HG02943 (cell line): ENCODE measurements around the gene FNDC8.
"Not testable (repeated sequence)": the region's sequence is repeated elsewhere in the genome, so short reads cannot be mapped to it uniquely, and the experiment has no call there.

ENCODE experiments used
- ATAC-seq: cut with Tn5 transposase; IDR thresholded peaks from one replicate; pipeline ENCODE4 v1.9.1; 2021; ENCODE audit warnings: mild to moderate bottlenecking, low read depth, moderate library complexity; ENCODE audit not compliant: unreplicated experiment

Gene FNDC8

DNA sequence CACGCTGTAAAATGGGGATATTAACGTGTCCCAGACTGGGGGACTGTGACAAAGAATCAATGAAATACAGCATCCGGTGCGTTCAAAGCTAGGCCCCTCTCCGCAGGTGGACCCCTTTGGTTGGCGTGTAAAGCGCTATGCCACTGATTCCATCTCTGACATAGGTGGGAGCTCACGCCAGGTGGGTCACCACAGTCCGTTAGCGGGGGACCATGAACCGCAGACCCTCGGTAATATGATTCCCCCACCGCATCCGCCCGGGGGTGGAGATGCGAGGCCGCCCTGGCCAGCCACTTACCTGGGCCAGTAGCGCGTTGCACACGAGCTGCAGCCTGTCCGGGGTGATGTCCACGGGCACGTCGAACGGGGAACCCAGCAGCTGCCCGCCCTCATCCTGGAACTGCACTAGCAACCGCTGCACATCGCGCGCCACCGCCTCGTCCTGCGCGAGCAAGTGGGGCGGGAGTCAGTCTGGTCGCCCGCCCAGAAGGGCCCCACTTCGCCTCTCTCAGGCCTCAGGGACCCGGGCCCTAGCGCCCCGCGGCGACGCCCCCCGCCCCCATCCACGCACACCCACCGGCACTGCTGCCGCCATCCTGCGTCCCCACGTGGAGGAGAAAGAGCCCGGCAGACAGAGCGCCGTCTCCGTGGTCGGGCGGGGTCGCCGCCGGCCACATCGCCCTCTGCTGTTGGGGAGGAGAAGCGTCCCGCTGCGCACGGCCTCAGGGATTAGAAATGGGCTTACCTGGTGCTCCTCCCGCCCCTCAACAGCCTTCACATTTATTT lies 20.5 kb downstream of the FNDC8 start, which contains the start of gene NLE1:
Gene NLE1 (minus strand): TSS at position 623 of the 786 bp plus-strand sequence. CDS start 28 bp downstream, at position 595.
- ATAC-seq = no peak

DNA sequence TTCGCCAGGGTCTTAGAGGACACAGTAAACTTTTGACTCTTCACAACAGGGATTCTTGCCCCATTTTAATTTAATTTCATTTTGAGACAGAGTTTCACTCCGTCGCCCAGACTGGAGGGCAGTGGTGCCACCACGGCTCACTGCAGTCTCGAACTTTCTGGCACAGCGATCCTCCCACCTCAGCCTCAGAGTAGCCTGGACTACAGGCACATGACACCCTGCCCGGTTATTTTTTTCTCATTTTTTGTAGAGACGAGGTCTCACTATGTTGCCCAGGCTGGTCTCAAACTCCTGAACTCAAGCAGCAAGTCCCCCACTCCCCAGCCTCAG lies 21.0 kb downstream of the FNDC8 start:
- ATAC-seq = no peak

DNA sequence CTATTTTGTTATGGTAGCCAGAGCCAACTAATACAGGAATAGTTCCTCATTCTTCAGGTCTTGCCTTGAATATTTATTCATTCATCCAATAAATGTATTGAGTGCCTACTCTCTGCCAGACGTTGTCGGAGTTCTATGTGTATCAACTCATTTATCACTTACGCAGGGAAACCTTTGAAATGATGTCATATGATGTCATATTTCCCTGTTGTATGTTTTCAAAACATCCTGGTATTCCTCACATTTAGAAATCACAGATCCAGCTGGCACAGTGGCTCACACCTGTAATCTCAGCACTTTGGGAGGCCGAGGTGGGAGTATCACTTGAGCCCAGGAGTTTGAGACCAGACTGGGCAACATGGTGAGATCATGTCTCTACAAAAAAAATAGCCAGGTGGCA lies 23.4 kb downstream of the FNDC8 start:
- no peak for ATAC-seq

DNA sequence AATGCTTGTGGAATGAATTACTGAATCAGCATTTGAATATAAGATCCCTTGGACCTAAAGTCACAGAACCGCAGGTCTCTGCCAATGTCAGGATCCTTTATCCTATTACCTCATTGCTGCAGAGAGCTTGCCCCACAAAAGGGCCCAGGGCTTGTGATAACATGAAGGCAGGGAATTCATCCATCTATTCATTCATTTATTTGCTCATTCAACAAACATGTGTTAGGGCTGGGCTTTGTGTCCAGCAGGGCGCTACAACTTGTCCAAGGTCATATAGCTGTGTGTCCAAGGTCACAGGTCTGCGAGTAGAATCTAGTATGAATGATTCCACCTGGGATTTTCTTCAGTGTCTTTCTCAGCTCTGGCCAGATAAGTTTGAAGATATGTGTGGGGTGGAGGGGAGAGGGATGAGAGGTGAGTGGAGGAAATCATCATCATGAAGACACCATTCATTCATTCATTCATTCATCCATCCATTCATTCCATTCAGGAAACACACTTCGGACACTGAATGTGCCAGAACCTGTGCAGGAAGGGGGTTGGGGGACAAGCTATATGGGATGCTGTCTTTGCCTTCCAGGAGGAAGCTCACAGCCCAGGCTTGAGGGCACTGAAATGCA lies 24.9 kb downstream of the FNDC8 start:
- ATAC-seq = no peak

DNA sequence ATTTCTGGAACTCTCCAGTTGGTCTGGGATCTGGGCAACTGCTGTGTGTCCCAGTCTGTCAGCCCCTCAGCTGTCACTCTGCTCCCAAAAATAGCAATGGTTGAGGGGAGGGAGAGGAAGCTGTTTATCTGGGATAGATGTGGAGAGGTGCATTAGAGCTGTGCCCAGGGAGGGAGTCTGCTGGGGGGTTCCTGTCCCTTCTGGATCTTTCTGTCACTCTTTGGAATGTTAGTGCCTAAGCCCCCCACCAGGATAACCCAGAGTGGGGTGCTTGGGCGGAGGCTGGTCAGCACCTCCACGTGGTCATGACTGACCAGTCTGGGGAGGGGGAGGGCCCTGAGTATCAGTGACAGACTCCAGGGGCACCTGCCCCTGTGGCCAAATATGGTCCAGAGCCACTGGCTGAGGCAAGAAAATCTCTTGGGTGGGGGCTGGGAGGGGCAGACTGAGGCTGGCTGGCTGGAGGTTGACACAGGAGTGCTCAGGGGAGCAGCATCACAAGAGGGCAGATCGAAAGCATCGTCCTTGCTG lies 26.0 kb downstream of the FNDC8 start, which contains the start of gene UNC45B:
Gene UNC45B (plus strand): TSS at position 443 of the 531 bp plus-strand sequence. CDS start 447 bp downstream, outside the sequence.
- ATAC-seq = no peak

DNA sequence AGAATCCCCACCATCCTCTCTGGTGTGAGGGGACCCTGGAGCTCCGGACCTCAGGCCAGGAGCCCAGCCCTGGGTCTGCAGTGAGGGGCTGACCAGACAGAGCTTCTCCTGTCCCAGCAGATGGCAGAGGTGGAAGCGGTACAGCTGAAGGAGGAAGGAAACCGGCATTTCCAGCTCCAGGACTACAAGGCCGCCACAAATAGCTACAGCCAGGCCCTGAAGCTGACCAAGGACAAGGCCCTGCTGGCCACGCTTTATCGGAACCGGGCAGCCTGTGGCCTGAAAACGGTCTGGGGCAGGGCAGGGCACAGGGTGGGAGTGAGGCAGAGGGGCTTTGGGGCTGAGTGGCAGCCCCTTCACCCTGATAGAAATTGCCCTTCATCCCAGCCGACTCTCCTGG lies 26.7 kb downstream of the FNDC8 start:
- ATAC-seq = no peak

DNA sequence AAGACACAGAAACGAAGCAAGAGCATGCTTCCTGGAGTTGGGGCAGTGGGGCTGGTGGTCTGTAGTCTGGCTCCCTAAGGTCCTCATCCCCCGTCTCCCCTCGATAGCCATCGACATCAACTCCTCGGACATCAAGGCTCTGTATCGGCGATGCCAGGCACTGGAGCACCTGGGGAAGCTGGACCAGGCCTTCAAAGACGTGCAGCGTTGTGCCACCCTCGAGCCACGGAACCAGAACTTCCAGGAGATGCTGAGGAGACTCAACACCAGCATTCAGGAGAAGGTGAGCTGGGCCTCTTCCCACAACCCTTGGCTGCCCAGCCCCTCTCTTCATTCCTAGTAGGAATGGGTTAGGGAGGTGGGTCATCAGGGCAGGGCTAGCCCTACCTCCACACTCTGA lies 28.5 kb downstream of the FNDC8 start:
- ATAC-seq = no peak

DNA sequence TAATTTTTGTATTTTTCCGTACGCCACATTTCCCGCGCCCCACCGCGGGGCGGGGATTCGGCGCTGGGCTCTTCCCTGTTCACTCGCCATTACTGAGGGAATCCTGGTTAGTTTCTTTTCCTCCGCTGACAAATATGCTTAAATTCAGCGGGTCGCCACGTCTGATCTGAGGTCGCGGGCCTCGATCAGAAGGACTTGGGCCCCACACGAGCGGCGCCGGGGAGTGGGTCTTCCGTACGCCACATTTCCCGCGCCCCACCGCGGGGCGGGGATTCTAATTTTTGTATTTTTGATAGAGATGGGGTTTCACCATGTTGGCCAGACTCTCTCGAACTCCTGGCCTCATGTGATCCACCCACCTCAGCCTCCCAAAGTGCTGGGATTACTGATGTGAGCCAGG lies 29.7 kb downstream of the FNDC8 start:
- ATAC-seq = not testable (repeated sequence)

DNA sequence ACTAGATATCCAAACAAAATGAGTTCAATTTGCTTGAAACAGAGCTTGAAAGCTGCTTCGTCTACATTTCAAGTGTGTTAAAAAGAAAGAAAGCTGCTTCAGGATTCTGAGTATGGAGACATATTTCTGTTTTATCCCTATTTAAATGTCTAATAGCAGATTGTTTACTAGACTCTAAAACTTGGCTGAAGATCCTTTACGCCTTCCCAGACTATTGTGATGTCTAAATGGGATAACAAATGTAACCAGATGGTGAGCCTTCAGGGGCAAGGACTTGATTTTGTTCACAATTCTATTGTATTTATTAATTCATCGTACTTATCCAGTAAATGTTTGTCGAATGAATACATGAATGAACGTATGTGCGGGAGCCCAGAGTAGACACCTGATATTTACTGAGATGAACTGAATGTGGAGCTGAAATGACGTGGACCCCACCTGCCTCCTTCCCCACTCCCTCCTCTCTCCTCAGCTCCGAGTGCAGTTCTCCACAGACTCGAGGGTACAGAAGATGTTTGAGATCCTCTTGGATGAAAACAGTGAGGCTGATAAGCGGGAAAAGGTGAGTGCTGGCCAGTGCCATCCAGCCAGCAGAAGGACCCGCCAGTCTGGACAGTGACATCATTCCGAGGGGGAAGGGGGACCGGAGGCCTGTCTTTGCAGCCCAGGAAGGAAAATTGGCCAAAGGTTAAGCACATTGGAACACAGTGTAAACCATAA lies 31.2 kb downstream of the FNDC8 start:
- no peak for ATAC-seq

DNA sequence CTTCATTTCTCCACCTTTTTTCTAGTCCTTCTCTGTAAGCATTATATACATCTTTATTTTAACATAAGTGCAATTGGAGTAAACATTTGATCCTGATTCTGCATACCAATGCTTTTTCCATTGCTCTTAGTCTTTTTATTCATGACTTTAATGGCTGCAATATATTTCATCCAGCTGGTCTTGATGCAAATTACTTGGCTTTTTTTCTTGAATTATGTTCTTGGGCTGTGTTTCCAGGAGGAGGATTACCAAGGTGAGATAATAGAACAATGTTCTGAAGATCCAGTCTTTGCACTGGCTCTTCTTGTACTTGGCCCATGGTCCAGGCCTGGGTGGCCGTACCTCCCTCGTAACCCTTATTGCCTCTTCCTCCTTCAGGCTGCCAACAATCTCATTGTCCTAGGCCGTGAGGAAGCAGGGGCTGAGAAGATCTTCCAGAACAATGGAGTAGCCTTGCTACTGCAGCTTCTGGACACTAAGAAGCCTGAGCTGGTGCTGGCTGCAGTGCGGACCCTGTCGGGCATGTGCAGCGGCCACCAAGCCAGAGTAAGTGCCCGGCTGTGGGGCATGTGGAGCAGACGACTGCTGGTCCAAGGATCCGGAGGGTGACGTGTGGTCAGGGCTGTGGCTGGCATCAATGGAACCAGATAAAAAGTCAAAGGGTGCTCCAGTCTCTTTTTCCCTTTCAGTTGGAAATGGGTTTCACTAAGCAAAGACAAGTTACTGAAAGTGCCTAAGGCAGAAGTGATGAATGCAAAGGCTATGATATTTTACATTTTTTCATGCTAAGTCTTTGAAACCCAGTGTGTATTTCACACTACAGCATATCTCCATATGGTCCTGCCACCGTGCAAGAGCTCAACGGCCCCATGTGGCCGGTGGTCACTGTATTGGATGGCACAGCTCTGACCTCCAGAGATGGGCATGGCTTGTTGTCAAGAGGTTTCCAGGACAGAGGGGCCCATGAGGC lies 33.1 kb downstream of the FNDC8 start:
- ATAC-seq = no peak

DNA sequence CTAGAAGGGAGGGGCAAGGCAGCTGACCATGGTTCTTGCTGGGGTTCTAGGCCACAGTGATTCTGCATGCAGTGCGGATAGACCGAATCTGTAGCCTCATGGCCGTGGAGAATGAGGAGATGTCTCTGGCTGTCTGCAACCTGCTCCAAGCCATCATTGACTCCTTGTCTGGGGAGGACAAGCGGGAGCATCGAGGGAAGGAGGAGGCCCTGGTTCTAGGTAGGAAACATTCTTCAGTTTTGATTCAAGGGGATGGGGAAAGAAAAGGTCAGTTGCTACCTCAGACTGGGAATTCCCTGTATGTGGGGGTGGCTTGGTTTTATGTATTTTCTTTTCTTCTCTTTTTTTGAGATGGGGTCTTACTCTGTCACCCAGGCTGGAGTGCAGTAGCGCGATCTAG lies 33.8 kb downstream of the FNDC8 start:
- no peak for ATAC-seq

DNA sequence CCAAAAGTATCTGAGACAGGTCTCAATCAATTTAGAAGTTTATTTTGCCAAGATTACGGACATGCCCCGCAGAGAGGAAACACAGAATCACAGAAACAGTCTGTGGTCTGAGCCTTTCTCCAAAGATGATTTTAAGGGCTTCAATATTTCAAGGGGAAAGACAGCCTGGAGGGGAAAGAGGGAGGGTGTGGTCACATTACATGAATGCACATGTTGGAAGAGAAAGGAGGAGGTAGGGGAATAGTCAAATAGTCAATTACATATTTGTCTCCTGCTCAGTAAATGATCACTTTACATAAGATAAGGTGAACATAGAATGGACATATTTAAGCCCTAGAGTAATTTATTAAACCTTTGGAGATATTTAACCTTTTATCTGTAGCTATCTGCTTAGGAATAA lies 38.5 kb downstream of the FNDC8 start:
- no peak for ATAC-seq

DNA sequence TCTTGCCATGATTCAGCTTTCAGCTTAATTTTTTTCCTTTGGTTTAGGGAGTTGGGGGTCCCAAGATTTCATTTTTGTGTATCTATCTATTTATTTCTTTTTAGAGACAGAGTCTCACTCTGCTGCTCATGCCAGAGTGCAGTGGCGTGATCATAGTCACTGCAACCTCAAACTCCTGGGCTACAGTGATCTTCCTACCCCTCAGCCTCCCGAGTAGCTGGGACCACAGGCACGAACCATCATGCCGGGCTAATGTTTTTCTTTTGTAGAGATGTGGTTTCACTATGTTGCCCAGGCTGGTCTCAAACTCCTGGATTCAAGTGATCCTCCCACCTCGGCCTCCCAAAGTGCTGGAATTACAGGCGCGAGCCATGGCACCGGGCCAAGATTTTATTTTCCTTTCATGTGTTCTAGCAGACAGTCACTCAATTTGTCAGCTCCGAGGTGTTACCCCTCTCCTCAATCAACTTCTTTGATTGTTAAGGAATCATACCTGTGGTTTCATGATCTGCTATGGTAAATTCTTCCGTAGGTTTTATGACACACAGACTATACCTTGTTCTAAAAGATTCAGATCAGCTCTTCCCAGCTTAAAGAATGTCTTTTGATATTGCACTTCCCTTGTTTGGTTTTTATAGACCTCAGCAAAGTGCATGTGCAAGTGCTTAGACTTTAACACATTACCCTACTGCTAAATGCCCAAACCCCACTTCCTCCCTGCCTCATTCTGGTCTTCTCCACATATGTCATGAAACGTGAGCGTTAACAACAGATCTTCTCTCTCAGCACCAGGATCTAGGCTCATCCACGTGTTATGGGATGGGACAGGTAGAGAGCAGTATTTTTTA lies 39.2 kb downstream of the FNDC8 start:
- no peak for ATAC-seq

DNA sequence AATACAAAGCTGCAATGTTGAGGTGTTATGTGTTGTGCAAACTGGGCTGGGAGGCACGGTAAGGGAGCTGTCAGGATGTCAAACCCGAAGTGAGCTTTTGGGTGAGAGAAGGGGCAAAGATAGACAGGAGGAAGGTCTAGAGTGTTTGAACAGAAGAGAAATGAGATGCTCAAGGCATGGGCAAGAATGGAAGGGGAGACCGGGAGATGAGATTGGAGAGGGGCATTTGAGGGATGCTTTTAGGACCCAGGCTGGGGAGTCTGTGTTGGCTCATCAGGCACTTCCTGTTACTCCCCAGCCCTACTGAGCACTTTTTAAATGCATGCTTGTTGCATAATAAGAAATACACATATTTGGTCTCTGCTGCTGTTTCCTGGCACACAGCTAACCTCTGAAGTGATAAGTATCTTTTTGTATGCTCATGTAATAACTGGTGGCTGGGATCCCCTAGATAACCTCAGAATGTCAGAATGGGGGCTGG lies 39.9 kb downstream of the FNDC8 start:
- ATAC-seq = no peak

DNA sequence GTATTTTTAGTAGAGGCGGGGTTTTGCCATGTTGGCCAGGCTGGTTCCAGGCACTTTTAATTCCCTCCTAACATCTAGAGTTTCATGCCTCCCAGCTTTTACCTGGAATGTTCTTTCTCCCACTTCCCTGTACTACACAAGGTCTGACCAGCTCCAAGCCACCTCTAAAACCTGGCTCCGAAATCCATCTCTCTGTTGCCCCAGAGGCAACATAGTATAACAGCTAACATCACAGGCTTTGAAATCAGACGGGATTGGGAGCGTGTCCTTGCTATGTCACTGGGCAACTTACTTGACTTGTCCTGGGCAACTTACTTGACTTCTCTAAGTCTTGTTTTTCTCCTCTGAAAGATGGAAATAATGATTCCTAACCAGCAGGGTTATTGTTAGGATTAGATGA lies 41.3 kb downstream of the FNDC8 start:
- ATAC-seq = no peak

DNA sequence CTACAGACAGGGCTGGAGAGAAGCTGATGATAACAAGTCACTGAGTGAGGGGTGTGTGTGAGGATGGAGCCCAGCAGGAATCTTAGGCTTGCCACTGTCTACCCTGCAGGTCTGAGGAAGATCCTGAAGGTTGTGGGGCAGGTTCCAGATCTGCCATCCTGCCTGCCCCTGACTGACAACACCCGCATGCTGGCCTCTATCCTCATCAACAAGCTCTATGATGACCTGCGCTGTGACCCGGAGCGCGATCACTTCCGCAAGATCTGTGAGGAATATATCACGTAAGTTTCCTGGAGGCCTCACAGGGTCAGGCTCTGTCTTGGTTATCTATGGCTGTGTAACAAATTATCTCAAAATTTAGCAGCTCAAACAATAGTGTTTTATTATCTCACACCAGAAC lies 42.5 kb downstream of the FNDC8 start:
- no peak for ATAC-seq

DNA sequence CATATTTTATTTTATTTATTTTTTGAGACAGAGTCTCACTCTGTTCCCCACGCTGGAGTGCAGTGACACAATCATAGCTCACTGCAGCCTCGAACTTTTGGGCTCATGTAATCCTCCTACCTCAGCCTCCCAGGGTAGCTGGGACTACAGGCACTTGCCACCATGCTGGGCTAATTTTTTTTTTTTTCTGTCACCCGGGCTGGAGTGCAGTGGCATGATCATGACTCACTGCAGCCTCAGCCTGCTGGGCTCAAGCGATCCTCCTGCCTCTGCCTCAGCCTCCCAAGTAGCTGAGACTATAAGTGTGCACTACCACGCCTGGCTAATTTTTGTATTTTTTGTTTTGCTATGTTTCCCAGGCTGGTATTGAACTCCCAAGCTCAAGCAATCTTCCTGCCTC lies 43.3 kb downstream of the FNDC8 start:
- no peak for ATAC-seq

DNA sequence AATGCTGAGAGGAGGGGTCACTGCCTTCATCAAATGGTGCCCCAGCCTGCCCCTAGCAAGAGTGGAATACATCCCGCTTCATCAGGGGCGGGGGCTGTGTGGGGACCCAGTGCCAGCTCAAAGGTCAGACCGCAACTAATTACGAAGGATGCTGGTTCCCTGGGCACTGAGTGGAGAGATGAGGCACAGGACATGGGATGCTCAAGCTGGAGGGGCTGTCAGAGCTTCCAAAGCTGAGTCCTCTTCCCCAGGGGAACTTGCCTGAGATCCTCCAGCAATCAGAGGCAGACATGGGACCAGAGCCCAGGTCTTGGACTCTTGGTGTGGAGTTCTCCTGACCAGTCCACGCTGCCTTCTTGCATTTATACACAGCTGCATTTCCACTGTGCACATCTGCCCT lies 45.1 kb downstream of the FNDC8 start:
- ATAC-seq = no peak

DNA sequence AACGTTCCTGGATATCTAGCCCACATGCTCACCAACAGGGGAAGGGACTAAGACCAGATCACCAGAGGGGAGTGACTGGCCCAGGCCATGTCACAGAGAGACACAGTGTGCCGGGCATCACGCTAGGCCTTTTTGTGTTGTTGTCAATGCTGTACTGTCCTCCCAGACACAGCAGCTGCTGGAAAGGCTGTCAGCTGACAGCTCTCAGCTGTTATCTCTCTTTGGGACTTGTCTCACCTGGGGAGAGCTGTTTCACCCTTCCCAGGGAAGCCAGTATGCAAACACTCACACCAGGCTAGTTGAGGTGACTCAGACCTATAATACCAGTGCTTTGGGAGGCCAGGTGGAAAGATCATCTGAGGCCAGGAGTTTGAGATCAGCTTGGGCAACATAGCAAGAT lies 45.6 kb downstream of the FNDC8 start:
- no peak for ATAC-seq
